ENCODE measurements around the gene NECAB3. TPM values are rescaled to one million over a fixed set of nuclear protein-coding genes. Genes with fewer than 3 reads are reported as not detected.

Gene NECAB3
- total RNA-seq, 1 donor from 2014 or later, result 27.0 TPM

GRCh38 chr20:33622705-33623365, 51.4 kb downstream of the NECAB3 start:
- Mint-ChIP-seq H3K9me3 (no peaks in the 10 kb centered on the region), H3K27me3 (ENCODE audit: low read depth) (no peaks in the 10 kb centered on the region), H3K27ac (no peak overlapping the region), H3K36me3 (ENCODE audit: low read depth) (peaks cover 38% of the 10 kb centered on the region), H3K4me1 (ENCODE audit: low read depth) (peaks cover 4% of the 10 kb centered on the region), H3K4me3 (ENCODE audit: low read depth) (no peak overlapping the region)
- DNase-seq (ENCODE audit: low spot score), result no peak
- intact Hi-C loops (cut with micrococcal nuclease), result no loop called here

GRCh38 chr20:33621717-33622400, 52.4 kb downstream of the NECAB3 start:
- no peak overlapping the region for H3K27ac Mint-ChIP-seq
- no peak for DNase-seq (ENCODE audit: low spot score)
- H3K4me3 Mint-ChIP-seq (ENCODE audit: low read depth), result no peak overlapping the region
- H3K36me3 Mint-ChIP-seq (ENCODE audit: low read depth), result peaks cover 33% of the 10 kb centered on the region
- no peaks in the 10 kb centered on the region for H3K9me3 Mint-ChIP-seq
- H3K27me3 Mint-ChIP-seq (ENCODE audit: low read depth), result no peaks in the 10 kb centered on the region
- H3K4me1 Mint-ChIP-seq (ENCODE audit: low read depth), result peaks cover 4% of the 10 kb centered on the region
- intact Hi-C loops (cut with micrococcal nuclease), result no loop called here

GRCh38 chr20:33612001-33612400, 62.2 kb downstream of the NECAB3 start:
- no peak overlapping the region for H3K4me3 Mint-ChIP-seq (ENCODE audit: low read depth)
- DNase-seq (ENCODE audit: low spot score), result no peak
- intact Hi-C loops (cut with micrococcal nuclease), result no loop called here
- H3K36me3 Mint-ChIP-seq (ENCODE audit: low read depth), result peaks cover 28% of the 10 kb centered on the region
- no peak overlapping the region for H3K27ac Mint-ChIP-seq
- no peaks in the 10 kb centered on the region for H3K27me3 Mint-ChIP-seq (ENCODE audit: low read depth)
- H3K4me1 Mint-ChIP-seq (ENCODE audit: low read depth), result peaks cover 5% of the 10 kb centered on the region
- no peaks in the 10 kb centered on the region for H3K9me3 Mint-ChIP-seq

- Mint-ChIP-seq H3K27me3 (ENCODE audit: low read depth) (no peaks in the 10 kb centered on the region), H3K36me3 (ENCODE audit: low read depth) (peaks cover 28% of the 10 kb centered on the region), H3K27ac (no peak overlapping the region), H3K4me1 (ENCODE audit: low read depth) (peaks cover 5% of the 10 kb centered on the region), H3K4me3 (ENCODE audit: low read depth) (no peak overlapping the region), H3K9me3 (no peaks in the 10 kb centered on the region)
- no peak for DNase-seq (ENCODE audit: low spot score)
- intact Hi-C loops (cut with micrococcal nuclease), result no loop called here
These were observed 63.1 kb downstream of the NECAB3 start for GRCh38 chr20:33611106-33611505.

- no peak for DNase-seq (ENCODE audit: low spot score)
- Mint-ChIP-seq H3K4me1 (ENCODE audit: low read depth) (peaks cover 5% of the 10 kb centered on the region), H3K27ac (no peak overlapping the region), H3K9me3 (no peaks in the 10 kb centered on the region), H3K4me3 (ENCODE audit: low read depth) (no peak overlapping the region), H3K27me3 (ENCODE audit: low read depth) (no peaks in the 10 kb centered on the region), H3K36me3 (ENCODE audit: low read depth) (peaks cover 23% of the 10 kb centered on the region)
- intact Hi-C loops (cut with micrococcal nuclease), result no loop called here
These were observed 64.7 kb downstream of the NECAB3 start for GRCh38 chr20:33609504-33609903.

Other genes starting within 250 kb of the NECAB3 start
- gene SNTA1, start 230.7 kb downstream of the NECAB3 start, total RNA-seq, result 1.1 and 1.6 TPM in 2 replicates
- gene CBFA2T2, start 184.3 kb downstream of the NECAB3 start, total RNA-seq, result 11.8 and 14.4 TPM in 2 replicates
- gene C20orf144, start 12.1 kb downstream of the NECAB3 start, total RNA-seq, result 0.27 and 0.28 TPM in 2 replicates
- gene ACTL10, start 7.5 kb downstream of the NECAB3 start, total RNA-seq, result 2.6 and 3.3 TPM in 2 replicates
- gene E2F1, start 12.0 kb upstream of the NECAB3 start, total RNA-seq, result 63.8 and 64.2 TPM in 2 replicates
- gene PXMP4, start 45.9 kb upstream of the NECAB3 start, total RNA-seq, result 7.4 TPM in 2 replicates
- 6.8 and 7.0 TPM in 2 replicates for gene ZNF341, start 57.6 kb upstream of the NECAB3 start, total RNA-seq
- gene CHMP4B, start 136.9 kb upstream of the NECAB3 start, total RNA-seq, result 113 and 116 TPM in 2 replicates

Measured in activated T-helper 2 cell treated with anti-CD3 and anti-CD28 coated beads, Interferon-gamma antibody, Interleukin-2, Interleukin-4, amounts not matched to agents 10 μg/mL and 5 μg/mL and 100 μg/mL, durations not matched to agents 14 hours and 24 hours and 36 hours (primary cell).